ENCODE data around the gene APOBEC3C. TPM values are rescaled to one million over a fixed set of nuclear protein-coding genes. Genes with fewer than 3 reads are reported as not detected.

The APOBEC3C gene
- total RNA-seq, result 10 to 100 TPM; 35.9 to 39.8 TPM
- total RNA-seq, result 25.7 to 31.3 reads per million in 2 donors

GRCh38 chr22:39013942-39014722, at the start of gene APOBEC3C:
APOBEC3C (plus strand) TSS chr22:39014257; CDS start chr22:39014363, 106 bp downstream.
- Mint-ChIP-seq H3K27me3 (no peaks in the 10 kb centered on the region), H3K27ac (peak within 1 kb of the TSS; percentile 94), H3K4me3 (peak within 1 kb of the TSS; percentile 98), H3K36me3 (ENCODE audit: low read depth) (peaks cover 2% of the 10 kb centered on the region), H3K4me1 (peaks cover 37% of the 10 kb centered on the region)
- H3K9me3 ChIP-seq (ENCODE audit: control insufficient read depth, low read length, poor library complexity, severe bottlenecking), result no peaks in the 10 kb centered on the region
- ATAC-seq, result peak; percentile 91
- DNase-seq, result peak; percentile 37 to 52 (median 37)

- H3K9me3 ChIP-seq (ENCODE audit: control insufficient read depth, low read length, poor library complexity, severe bottlenecking), result no peaks in the 10 kb centered on the region
- Mint-ChIP-seq H3K4me3 (no peak overlapping the region), H3K27me3 (peaks cover 17% of the 10 kb centered on the region), H3K27ac (no peak overlapping the region), H3K36me3 (ENCODE audit: low read depth) (peaks cover 3% of the 10 kb centered on the region), H3K4me1 (peaks cover 8% of the 10 kb centered on the region)
- DNase-seq (no peak), ATAC-seq (no peak)
These were observed 49.8 kb upstream of the APOBEC3C start for GRCh38 chr22:38964306-38964705.

GRCh38 chr22:38964989-38965388, 49.1 kb upstream of the APOBEC3C start:
- DNase-seq (no peak), ATAC-seq (no peak)
- peaks cover 8% of the 10 kb centered on the region for H3K4me1 Mint-ChIP-seq
- H3K4me3 Mint-ChIP-seq, result no peak overlapping the region
- peaks cover 3% of the 10 kb centered on the region for H3K36me3 Mint-ChIP-seq (ENCODE audit: low read depth)
- peaks cover 22% of the 10 kb centered on the region for H3K27me3 Mint-ChIP-seq
- no peaks in the 10 kb centered on the region for H3K9me3 ChIP-seq (ENCODE audit: control insufficient read depth, low read length, poor library complexity, severe bottlenecking)
- H3K27ac Mint-ChIP-seq, result no peak overlapping the region

GRCh38 chr22:38965614-38966379, 48.3 kb upstream of the APOBEC3C start:
- ATAC-seq (no peak), DNase-seq (no peak)
- H3K4me3 Mint-ChIP-seq, result no peak overlapping the region
- peaks cover 12% of the 10 kb centered on the region for H3K4me1 Mint-ChIP-seq
- H3K36me3 Mint-ChIP-seq (ENCODE audit: low read depth), result peaks cover 6% of the 10 kb centered on the region
- H3K27ac Mint-ChIP-seq, result no peak overlapping the region
- peaks cover 28% of the 10 kb centered on the region for H3K27me3 Mint-ChIP-seq
- no peaks in the 10 kb centered on the region for H3K9me3 ChIP-seq (ENCODE audit: control insufficient read depth, low read length, poor library complexity, severe bottlenecking)

GRCh38 chr22:38966380-38966702, 47.7 kb upstream of the APOBEC3C start:
- H3K36me3 Mint-ChIP-seq (ENCODE audit: low read depth), result peaks cover 6% of the 10 kb centered on the region
- no peak for DNase-seq
- ATAC-seq, result no peak
- H3K4me3 Mint-ChIP-seq, result no peak overlapping the region
- H3K27ac Mint-ChIP-seq, result no peak overlapping the region
- peaks cover 12% of the 10 kb centered on the region for H3K4me1 Mint-ChIP-seq
- H3K9me3 ChIP-seq (ENCODE audit: control insufficient read depth, low read length, poor library complexity, severe bottlenecking), result no peaks in the 10 kb centered on the region
- peaks cover 32% of the 10 kb centered on the region for H3K27me3 Mint-ChIP-seq

GRCh38 chr22:38966942-38967341, 47.1 kb upstream of the APOBEC3C start:
- Mint-ChIP-seq H3K4me3 (no peak overlapping the region), H3K4me1 (peaks cover 13% of the 10 kb centered on the region), H3K36me3 (ENCODE audit: low read depth) (peaks cover 6% of the 10 kb centered on the region), H3K27ac (no peak overlapping the region), H3K27me3 (peaks cover 36% of the 10 kb centered on the region)
- no peaks in the 10 kb centered on the region for H3K9me3 ChIP-seq (ENCODE audit: control insufficient read depth, low read length, poor library complexity, severe bottlenecking)
- no peak for ATAC-seq
- no peak for DNase-seq

GRCh38 chr22:38967451-38968450, 46.3 kb upstream of the APOBEC3C start:
- ATAC-seq (peak; percentile 61), DNase-seq (no peak)
- Mint-ChIP-seq H3K4me1 (peaks cover 16% of the 10 kb centered on the region), H3K4me3 (no peak overlapping the region), H3K27ac (no peak overlapping the region), H3K36me3 (ENCODE audit: low read depth) (peaks cover 6% of the 10 kb centered on the region), H3K27me3 (peaks cover 36% of the 10 kb centered on the region)
- no peaks in the 10 kb centered on the region for H3K9me3 ChIP-seq (ENCODE audit: control insufficient read depth, low read length, poor library complexity, severe bottlenecking)

- Mint-ChIP-seq H3K36me3 (ENCODE audit: low read depth) (peaks cover 4% of the 10 kb centered on the region), H3K27ac (peak overlapping the region; percentile 27), H3K27me3 (peaks cover 34% of the 10 kb centered on the region), H3K4me1 (peaks cover 15% of the 10 kb centered on the region), H3K4me3 (no peak overlapping the region)
- DNase-seq (no peak), ATAC-seq (no peak)
- no peaks in the 10 kb centered on the region for H3K9me3 ChIP-seq (ENCODE audit: control insufficient read depth, low read length, poor library complexity, severe bottlenecking)
These were observed 45.3 kb upstream of the APOBEC3C start for GRCh38 chr22:38968801-38969200.

- Mint-ChIP-seq H3K36me3 (ENCODE audit: low read depth) (peaks cover 3% of the 10 kb centered on the region), H3K4me3 (no peak overlapping the region), H3K27ac (peak overlapping the region; percentile 24), H3K4me1 (peaks cover 13% of the 10 kb centered on the region), H3K27me3 (peaks cover 31% of the 10 kb centered on the region)
- H3K9me3 ChIP-seq (ENCODE audit: control insufficient read depth, low read length, poor library complexity, severe bottlenecking), result no peaks in the 10 kb centered on the region
- no peak for ATAC-seq
- DNase-seq, result no peak
These were observed 43.5 kb upstream of the APOBEC3C start for GRCh38 chr22:38970551-38970950.

- Mint-ChIP-seq H3K4me3 (no peak overlapping the region), H3K36me3 (ENCODE audit: low read depth) (peaks cover 3% of the 10 kb centered on the region), H3K27ac (no peak overlapping the region), H3K27me3 (peaks cover 31% of the 10 kb centered on the region), H3K4me1 (peaks cover 13% of the 10 kb centered on the region)
- no peak for DNase-seq
- no peak for ATAC-seq
- no peaks in the 10 kb centered on the region for H3K9me3 ChIP-seq (ENCODE audit: control insufficient read depth, low read length, poor library complexity, severe bottlenecking)
These were observed 42.9 kb upstream of the APOBEC3C start for GRCh38 chr22:38971202-38971601.

- peaks cover 3% of the 10 kb centered on the region for H3K36me3 Mint-ChIP-seq (ENCODE audit: low read depth)
- peaks cover 12% of the 10 kb centered on the region for H3K4me1 Mint-ChIP-seq
- ATAC-seq (no peak), DNase-seq (no peak)
- H3K4me3 Mint-ChIP-seq, result no peak overlapping the region
- H3K9me3 ChIP-seq (ENCODE audit: control insufficient read depth, low read length, poor library complexity, severe bottlenecking), result no peaks in the 10 kb centered on the region
- H3K27ac Mint-ChIP-seq, result no peak overlapping the region
- H3K27me3 Mint-ChIP-seq, result peaks cover 27% of the 10 kb centered on the region
These were observed 42.3 kb upstream of the APOBEC3C start for GRCh38 chr22:38971791-38972190.

GRCh38 chr22:38972558-38972957, 41.5 kb upstream of the APOBEC3C start:
- Mint-ChIP-seq H3K4me3 (no peak overlapping the region), H3K27me3 (peaks cover 23% of the 10 kb centered on the region), H3K27ac (no peak overlapping the region), H3K4me1 (peaks cover 11% of the 10 kb centered on the region), H3K36me3 (ENCODE audit: low read depth) (peaks cover 3% of the 10 kb centered on the region)
- no peaks in the 10 kb centered on the region for H3K9me3 ChIP-seq (ENCODE audit: control insufficient read depth, low read length, poor library complexity, severe bottlenecking)
- ATAC-seq (no peak), DNase-seq (no peak)
